Right ventricle myocardium superior (tissue), 1 donor: ENCODE results near the gene FAM131C. TPM values are rescaled to one million over a fixed set of nuclear protein-coding genes. Genes with fewer than 3 reads are reported as not detected.
A peak's percentile ranks its signal among the peaks of the same experiment; 100 is the strongest.

ENCODE experiments used
- ATAC-seq: fragments of 200-7000 bp; cut with Tn5 transposase; one replicate; pipeline ENCODE4 v1.9.1; 2020; ENCODE audit warnings: mild to moderate bottlenecking; ENCODE audit not compliant: poor library complexity
- DNase-seq: peaks from one replicate; pipeline ENCODE4 v3.0.0-alpha.2; 2020
- intact Hi-C: fragments of 100-400 bp; cut with DNase I; formaldehyde crosslinking; loops from one replicate; pipeline ENCODE4 v1.11.2; 2022
- total RNA-seq: library from RNA; stranded (reverse); fragmentation: NEBNext Ultra II Directional; extraction: Animal tissue kit (Norgen Biotek cat#: 25700); gene quantifications from one replicate; pipeline ENCODE4 v1.2.1, GENCODE V29; 2021
- donor health status: DM: no; HTN: yes; CAD: no; lungs with severe emphysema.

FAM131C gene
- total RNA-seq, 1 donor from 2014 or later = 4.5 TPM

GRCh38 chr1:16014509-16015482, 58.7 kb downstream of the FAM131C start:
- intact Hi-C loops = no loop called here
- ATAC-seq (no peak), DNase-seq (peak; percentile 73)

- DNase-seq (peak; percentile 42), ATAC-seq (peak; percentile 0)
- intact Hi-C loops = no loop called here
These were observed 59.6 kb downstream of the FAM131C start for GRCh38 chr1:16013908-16014258.

DNA sequence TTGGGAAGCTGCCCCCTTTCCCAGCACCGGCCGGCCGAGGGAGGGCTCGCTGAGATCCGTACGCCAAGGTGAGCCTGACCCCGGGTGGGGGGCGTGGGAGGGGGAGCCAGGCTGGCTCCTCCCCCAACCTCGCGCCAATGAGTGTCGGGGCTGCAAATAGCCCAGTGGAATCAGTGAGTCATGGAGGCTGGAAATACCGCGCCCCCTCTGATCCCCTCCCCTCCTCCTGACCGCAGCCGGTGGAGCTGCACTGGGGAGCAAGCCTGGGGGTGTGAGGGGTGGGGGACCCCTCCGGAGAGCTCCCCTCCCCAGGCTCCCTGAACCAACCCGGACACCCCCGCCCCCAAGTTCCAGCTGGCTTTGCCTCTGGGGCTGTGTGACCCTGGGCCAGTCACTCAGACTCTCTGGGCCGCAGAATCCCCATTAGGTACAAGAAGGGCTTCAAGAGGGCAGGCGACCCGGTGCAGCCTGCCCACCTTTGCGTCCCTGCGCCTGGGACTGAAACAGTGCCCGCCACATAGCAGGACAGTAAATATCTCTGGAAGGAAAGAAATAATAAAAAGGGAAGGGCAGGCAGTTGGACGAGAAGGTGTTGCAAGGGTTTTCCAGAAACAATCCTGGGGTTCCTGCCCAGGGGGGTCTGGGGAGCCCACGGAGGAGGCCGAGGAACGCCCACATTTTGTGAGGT, 60.1 kb downstream of the FAM131C start:
- peak; percentile 79 for DNase-seq
- ATAC-seq = peak; percentile 26
- intact Hi-C loops = no loop called here

DNA sequence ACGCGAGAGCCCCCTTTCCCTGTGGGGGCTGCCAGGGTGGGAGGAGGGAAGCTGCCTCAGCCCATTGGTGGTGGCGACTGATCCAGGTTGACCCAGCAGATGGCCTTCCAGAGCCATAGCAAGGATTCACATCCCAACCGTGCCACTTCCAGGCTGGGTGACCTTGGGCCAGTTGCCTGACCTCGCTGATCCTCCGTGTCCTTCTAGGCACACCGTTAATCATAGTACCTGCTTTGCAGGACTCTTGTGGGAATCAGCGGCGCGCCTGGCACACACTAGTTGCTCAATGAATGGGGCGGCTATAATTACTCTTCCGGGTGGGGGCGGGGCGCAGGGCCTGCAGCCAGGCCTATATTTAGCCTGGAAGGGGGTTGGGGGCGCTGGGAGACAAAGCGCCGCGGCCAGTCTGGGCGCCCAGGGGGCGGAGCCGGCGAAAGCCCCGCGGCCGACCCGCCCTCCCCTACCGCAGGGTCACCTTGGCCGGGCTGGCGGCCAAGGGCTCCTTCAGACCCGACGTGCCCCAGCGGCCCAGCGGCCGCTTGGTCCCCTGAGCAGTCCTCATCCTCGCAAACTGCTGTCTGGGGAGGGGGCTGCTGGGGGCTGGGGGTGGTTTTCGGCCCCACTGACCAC, 60.7 kb downstream of the FAM131C start:
- ATAC-seq (peak; percentile 40), DNase-seq (peak; percentile 85)
- intact Hi-C loops = no loop called here

DNA sequence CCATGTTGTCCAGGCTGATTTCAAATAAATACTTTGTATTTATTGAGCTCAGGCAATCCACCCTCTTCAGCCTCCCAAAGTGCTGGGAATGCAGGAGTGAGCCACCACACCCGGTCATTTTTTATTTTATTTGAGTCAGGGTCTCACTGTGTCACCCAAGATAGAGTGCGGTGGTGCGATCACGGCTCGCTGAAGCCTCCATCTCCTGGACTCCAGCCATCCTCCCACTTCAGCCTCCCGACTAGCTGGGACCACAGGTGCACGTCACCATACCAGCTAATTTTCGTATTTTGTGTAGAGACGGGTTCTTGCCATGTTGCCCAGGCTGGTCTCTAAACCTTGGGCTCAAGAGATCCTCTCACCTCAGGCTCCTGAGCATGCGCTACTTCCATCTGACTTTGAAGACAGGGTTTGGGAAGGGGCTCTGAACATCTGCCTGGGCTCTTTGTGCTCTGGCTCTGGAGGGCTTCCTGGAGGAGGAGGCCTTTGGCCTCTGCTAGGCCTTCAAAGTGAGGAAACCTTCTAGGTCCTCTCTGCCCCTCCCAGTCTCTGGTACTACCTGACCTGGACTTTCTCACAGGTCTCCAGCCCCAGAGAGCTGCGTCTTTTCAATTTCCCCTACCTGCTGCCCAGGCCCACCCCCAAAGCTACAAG, 61.4 kb downstream of the FAM131C start:
- intact Hi-C loops = no loop called here
- DNase-seq (peak; percentile 36), ATAC-seq (no peak)

DNA sequence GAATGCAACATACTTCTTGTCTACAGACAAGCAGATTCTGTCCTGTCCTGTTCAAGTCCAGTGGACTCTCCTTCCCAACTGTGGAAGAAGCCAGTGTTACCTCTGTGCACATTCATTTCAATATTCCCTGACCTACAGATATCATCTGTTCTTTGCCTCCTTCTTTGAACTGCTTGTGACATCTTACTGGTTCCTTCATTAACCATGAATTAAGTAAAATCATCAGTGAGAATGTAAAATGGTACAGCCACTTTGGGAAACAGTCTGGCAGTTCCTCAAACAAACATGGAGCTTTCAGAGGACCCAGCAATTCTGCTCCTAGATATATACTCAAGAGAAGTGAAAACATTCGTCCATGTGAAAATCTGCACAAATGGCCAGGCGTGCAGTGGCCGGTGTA, 62.6 kb downstream of the FAM131C start:
- ATAC-seq (no peak), DNase-seq (no peak)
- intact Hi-C loops = no loop called here

DNA sequence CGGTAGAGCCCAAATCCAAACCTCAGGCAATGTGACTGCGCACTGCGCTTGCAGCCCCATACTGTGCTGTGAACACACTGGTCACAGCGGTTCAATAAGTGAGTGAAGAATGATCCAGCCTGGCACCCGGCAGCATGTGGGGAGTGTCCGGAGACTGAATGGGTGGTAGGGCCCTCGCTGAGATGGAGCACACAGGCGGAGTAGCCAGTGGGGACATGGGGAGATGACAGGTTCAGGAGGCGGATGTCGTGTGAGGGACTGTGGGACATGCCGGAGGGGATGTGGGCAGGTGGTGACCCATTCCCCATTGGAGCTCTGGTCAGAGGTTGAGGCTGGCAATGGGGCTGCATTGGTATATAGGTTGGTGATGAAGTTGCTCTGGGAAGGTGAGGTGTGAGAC, 63.8 kb downstream of the FAM131C start:
- peak; percentile 29 for DNase-seq

GRCh38 chr1:16009030-16009460, 64.4 kb downstream of the FAM131C start:
- ATAC-seq (no peak), DNase-seq (peak; percentile 88)
- intact Hi-C loops = loop anchor here (5.0 kb wide), 1 partner anchor 48 kb away; no protein-coding TSS in a partner anchor

More for the DNA sequence above, 63.8 kb downstream of the FAM131C start:
- intact Hi-C loops = loop anchor here (5.0 kb wide), 1 partner anchor 48 kb away; no protein-coding TSS in a partner anchor
- no peak for ATAC-seq

Other genes with a start within 250 kb of the FAM131C start
- gene SPEN, start 225.9 kb downstream of the FAM131C start, total RNA-seq = 20.3 TPM
- gene ZBTB17, start 97.5 kb downstream of the FAM131C start, total RNA-seq = 21.2 TPM
- 0.59 TPM for gene SRARP, start 69.4 kb downstream of the FAM131C start, total RNA-seq
- 3,577 TPM for gene HSPB7, start 55.6 kb downstream of the FAM131C start, total RNA-seq
- gene CLCNKA, start 51.6 kb downstream of the FAM131C start, total RNA-seq = 0.35 TPM
- 2.5 TPM for gene CLCNKB, start 29.9 kb downstream of the FAM131C start, total RNA-seq
- gene EPHA2, start 82.4 kb upstream of the FAM131C start, total RNA-seq = 7.3 TPM
- 1.8 TPM for gene ARHGEF19, start 139.0 kb upstream of the FAM131C start, total RNA-seq
- 10.1 TPM for gene CPLANE2, start 163.5 kb upstream of the FAM131C start, total RNA-seq